HG03571 (cell line): ENCODE data around the gene TCF4.

ENCODE experiments used
- ATAC-seq: cut with Tn5 transposase; IDR thresholded peaks from one replicate; pipeline ENCODE4 v1.9.1; 2021; ENCODE audit not compliant: unreplicated experiment

Gene TCF4

DNA sequence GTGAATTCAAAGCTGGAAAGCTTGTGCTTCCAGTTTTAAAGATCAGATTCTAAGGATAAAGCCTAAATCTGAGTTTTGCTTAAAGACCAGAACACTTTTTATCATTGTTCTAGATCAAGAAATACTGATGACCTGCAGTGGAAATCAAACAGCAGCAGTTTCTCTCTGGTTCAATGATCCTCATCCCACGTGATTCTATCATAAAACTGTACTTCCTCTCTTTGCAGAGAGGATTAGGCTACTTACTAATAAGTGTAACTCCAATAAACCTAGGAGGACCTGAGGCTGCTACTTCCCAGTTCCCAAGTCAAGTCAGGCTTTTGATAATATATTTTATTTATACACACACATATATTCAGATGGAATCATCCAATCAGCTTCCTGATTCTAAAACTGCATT is 81.9 kb downstream of the TCF4 start:
- ATAC-seq: no peak

GRCh38 chr18:55504808-55505207 is 83.2 kb downstream of the TCF4 start:
- ATAC-seq: no peak

GRCh38 chr18:55503167-55503820 is 84.7 kb downstream of the TCF4 start:
- ATAC-seq: no peak

- ATAC-seq: no peak
Observed at GRCh38 chr18:55501982-55502710, 85.8 kb downstream of the TCF4 start.

DNA sequence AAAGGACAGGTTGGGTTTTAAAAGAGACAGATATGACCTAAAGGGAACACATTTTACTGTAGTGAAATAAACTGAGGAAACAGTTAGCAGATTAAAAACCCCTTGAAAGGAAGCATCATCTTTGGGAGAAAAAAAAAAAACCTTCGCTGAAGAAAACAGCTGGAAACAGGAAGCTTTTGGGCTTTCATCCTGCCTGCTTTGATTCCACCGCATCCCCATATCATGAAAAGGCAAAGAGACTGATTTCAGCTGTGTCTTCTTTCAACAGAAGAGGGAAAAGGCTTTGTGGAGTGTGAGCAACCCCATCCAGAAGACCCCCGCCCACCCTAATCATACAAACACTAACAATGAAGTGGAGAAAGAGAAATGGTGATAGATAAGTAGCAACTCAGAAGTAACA is 86.4 kb downstream of the TCF4 start:
- no peak for ATAC-seq

DNA sequence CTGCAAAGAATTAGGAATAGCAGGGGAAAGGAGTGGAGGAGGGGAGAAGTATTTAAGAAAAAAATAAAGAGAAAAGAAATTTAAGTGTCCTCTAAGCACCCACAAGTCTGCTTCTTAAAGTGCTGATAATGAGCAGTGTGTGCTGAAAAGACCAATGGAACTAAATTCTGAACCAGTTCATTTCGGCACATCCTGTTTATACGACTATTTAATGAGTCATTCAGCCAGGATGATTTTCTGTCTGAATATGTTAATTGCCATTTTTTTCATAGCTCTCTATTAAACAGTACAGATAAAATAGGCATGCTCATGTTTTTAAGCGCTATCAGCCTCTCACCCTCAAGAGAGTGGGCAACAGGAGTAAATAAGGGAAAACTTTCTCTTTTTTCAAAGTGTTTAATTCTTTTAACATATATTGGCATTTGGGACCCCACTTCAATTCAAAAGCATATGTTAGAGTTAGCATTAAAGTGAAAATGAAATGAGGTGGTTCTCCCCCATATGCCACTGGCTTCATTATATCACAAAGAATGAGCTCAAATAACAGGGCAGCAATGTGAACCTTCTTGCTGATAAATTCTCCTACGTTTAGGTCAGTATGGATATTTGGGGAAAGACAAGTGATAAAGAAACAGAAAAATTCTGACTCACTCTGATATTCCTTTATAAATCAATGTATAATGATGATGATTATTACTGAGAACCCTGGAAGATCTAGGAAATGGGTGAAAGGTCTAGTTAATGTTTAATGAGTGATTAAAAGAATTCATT is 87.5 kb downstream of the TCF4 start:
- ATAC-seq: no peak

- no peak for ATAC-seq
Observed at GRCh38 chr18:55499526-55499925, 88.5 kb downstream of the TCF4 start.

- no peak for ATAC-seq
Observed at GRCh38 chr18:55497825-55498403, 90.1 kb downstream of the TCF4 start.

DNA sequence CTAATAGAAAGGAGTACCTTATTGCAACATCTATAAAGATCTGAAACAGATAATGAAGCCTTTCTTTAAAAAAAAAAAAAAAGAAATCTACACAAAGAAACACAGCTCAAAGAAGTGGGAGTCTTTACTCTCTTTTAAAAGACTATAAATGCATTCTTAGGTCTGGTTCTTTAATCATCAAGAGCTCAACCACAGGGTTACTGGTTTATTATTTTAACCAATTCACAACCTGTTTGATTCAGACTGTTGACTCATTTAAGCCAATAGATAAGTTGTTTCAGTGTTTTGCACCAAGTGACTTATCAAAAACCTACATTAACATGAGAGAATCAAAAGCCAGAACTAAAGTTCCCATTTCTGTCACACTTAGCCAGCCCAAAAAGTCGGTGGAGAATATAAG is 93.1 kb downstream of the TCF4 start:
- no peak for ATAC-seq

GRCh38 chr18:55494441-55494840 is 93.6 kb downstream of the TCF4 start:
- ATAC-seq: no peak

GRCh38 chr18:55491616-55492015 is 96.4 kb downstream of the TCF4 start:
- no peak for ATAC-seq

DNA sequence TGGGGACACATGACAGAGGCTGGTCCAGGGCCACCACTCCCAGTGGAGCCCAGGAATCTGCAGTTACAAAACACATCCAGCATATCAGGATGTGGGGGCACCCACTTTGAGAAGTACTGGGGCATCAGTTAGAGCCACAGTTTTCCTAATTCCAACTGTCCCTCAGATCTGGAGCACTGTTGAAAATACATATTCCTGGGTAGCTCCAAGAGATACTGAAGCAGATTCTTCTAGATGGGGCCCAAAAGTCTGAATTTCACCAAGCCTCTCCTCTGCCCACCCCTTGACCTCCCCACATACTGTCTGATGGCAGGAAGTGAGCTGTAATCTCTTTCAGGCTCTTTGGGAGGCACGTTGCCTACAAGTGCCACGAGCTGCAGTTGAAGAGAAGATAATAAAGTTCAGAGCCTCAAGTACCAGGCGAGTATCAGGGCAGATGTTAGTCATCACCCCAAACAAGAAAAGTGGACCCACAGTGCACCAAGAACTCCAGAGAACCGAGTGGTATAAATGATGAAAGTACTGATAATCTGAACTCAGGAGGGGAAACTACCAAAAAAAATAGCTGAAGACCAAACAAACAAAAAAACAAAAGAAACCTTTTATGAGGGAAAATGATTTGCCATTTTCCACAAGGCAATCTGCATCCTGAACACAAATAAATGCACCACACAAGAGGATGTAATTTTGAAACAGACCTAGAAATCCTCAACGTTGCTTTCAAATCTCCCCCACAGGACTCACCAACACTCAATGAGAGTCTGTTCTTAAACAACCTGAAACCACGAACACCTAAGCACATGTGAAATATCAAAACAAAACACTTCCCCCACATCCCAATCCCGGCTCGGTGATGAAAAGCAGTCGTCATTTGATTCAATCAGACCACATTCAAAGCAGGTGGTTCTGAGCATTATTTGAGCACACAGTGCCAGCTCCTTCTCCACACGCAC is 98.7 kb downstream of the TCF4 start:
- ATAC-seq: no peak

- ATAC-seq: no peak
Observed at GRCh38 chr18:55488473-55488872, 99.5 kb downstream of the TCF4 start.

DNA sequence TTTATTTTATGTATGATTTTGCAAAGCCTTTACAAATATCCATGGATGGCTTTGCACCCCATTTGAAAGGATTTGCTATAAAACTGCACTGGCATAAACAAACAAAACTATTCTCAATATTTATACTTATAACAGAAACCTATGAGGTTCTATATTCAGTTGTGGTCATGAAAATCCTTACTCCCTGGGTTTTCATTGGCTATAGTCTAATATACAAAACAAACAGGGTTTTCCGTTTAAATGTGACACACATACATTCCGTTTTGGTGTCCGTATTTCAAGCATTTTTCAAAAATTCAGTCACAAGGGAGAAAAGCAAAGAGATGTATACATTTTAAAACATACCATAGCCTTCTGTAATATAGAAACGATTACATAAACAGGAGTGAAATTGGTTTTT is 100.0 kb downstream of the TCF4 start:
- ATAC-seq: no peak

- ATAC-seq: no peak
Observed at GRCh38 chr18:55486936-55487335, 101.1 kb downstream of the TCF4 start.

DNA sequence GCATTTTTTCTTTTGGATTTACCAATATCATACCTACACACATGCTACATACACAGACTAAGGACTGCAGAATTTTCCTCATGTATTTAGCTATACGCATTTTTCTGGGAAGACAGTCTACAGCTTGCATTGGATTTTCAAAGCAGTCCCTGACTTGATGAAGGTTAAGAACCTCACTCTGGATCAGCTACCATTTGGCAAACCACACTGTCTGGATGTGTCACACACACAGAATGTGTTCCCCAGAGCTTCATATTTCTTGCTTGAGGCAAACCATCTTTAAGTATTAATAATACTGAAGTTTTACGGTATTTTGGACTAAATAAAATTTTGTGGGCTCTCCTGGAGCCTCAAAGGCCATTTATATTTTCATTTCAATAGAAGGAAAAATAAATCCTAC is 102.3 kb downstream of the TCF4 start:
- ATAC-seq: no peak

- ATAC-seq: no peak
Observed at GRCh38 chr18:55484773-55485172, 103.2 kb downstream of the TCF4 start.

- ATAC-seq: no peak
Observed at GRCh38 chr18:55483266-55483871, 104.6 kb downstream of the TCF4 start.

- ATAC-seq: no peak
Observed at GRCh38 chr18:55479656-55480420, 108.2 kb downstream of the TCF4 start.
